HG03103 (cell line): ENCODE results near the gene FAM32A.
"Not testable (repeated sequence)": the region's sequence is repeated elsewhere in the genome, so short reads cannot be mapped to it uniquely, and the experiment has no call there.

Experiments used
- ATAC-seq: cut with Tn5 transposase; IDR thresholded peaks from one replicate; pipeline ENCODE4 v1.9.1; 2021; ENCODE audit warnings: low read depth; ENCODE audit not compliant: unreplicated experiment

FAM32A gene

GRCh38 chr19:16161840-16162239, 23.4 kb upstream of the FAM32A start:
- ATAC-seq: no peak

- ATAC-seq: no peak
Measured at GRCh38 chr19:16164222-16164890, 20.9 kb upstream of the FAM32A start.

- ATAC-seq: no peak
Measured at GRCh38 chr19:16166417-16166816, 18.8 kb upstream of the FAM32A start.

- ATAC-seq: no peak
Measured at GRCh38 chr19:16167055-16167454, 18.2 kb upstream of the FAM32A start.

- ATAC-seq: no peak
Measured at GRCh38 chr19:16168465-16169081, 16.6 kb upstream of the FAM32A start.

- no peak for ATAC-seq
Measured at GRCh38 chr19:16170134-16170533, 15.1 kb upstream of the FAM32A start.

GRCh38 chr19:16175954-16176353, 9.3 kb upstream of the FAM32A start:
- ATAC-seq: no peak

- not testable (repeated sequence) for ATAC-seq
Measured at GRCh38 chr19:16178866-16179265, 6.3 kb upstream of the FAM32A start.

- no peak for ATAC-seq
Measured at GRCh38 chr19:16180611-16181010, 4.6 kb upstream of the FAM32A start.

- ATAC-seq: no peak
Measured at GRCh38 chr19:16184665-16185122, 516 bp upstream of the FAM32A start.

- ATAC-seq: no peak
Measured at GRCh38 chr19:16185768-16186123, 536 bp downstream of the FAM32A start.

GRCh38 chr19:16188521-16188920, 3.3 kb downstream of the FAM32A start:
- ATAC-seq: no peak

- ATAC-seq: no peak
Measured at GRCh38 chr19:16190198-16190597, 5.0 kb downstream of the FAM32A start.

- no peak for ATAC-seq
Measured at GRCh38 chr19:16190736-16191135, 5.5 kb downstream of the FAM32A start.

GRCh38 chr19:16191216-16191908, 6.2 kb downstream of the FAM32A start:
- ATAC-seq: no peak

- ATAC-seq: no peak
Measured at GRCh38 chr19:16193466-16193865, 8.3 kb downstream of the FAM32A start.

GRCh38 chr19:16197188-16197621, 12.0 kb downstream of the FAM32A start:
- no peak for ATAC-seq

- peak; percentile 83 for ATAC-seq
Measured at GRCh38 chr19:16197622-16198369, 12.6 kb downstream of the FAM32A start, which contains the start of gene AP1M1. AP1M1 (plus strand) TSS chr19:16197911; CDS start chr19:16198027, 116 bp downstream.

- ATAC-seq: no peak
Measured at GRCh38 chr19:16198370-16198651, 13.1 kb downstream of the FAM32A start.

GRCh38 chr19:16199275-16199932, 14.2 kb downstream of the FAM32A start:
- ATAC-seq: no peak
